NCI-H128 (cell line): Measurements from ENCODE around the gene RNF113B.

Experiments used
- DNase-seq: peaks from one replicate; lab custom pipeline; 2025; ENCODE audit not compliant: unreplicated experiment; lab: John Stamatoyannopoulos, UW

The RNF113B gene

GRCh38 chr13:98176777-98177608, at the start of gene RNF113B:
Gene RNF113B (minus strand): TSS chr13:98177269. CDS start chr13:98177236, 33 bp downstream.
- no peak for DNase-seq

GRCh38 chr13:98226496-98226895, 49.4 kb upstream of the RNF113B start:
- no peak for DNase-seq

- DNase-seq, result no peak
These were observed 48.2 kb upstream of the RNF113B start for GRCh38 chr13:98225036-98225940.

- no peak for DNase-seq
These were observed 47.5 kb upstream of the RNF113B start for GRCh38 chr13:98224557-98224956.

GRCh38 chr13:98223741-98224140, 46.7 kb upstream of the RNF113B start:
- DNase-seq, result no peak

GRCh38 chr13:98222816-98223215, 45.7 kb upstream of the RNF113B start:
- DNase-seq, result no peak

- no peak for DNase-seq
These were observed 45.0 kb upstream of the RNF113B start for GRCh38 chr13:98222081-98222554.

- DNase-seq, result no peak
These were observed 44.2 kb upstream of the RNF113B start for GRCh38 chr13:98221234-98221633.

GRCh38 chr13:98220271-98220791, 43.3 kb upstream of the RNF113B start:
- DNase-seq, result no peak

- no peak for DNase-seq
These were observed 42.6 kb upstream of the RNF113B start for GRCh38 chr13:98219685-98220084.

- no peak for DNase-seq
These were observed 40.5 kb upstream of the RNF113B start for GRCh38 chr13:98217597-98217996.

GRCh38 chr13:98216711-98217285, 39.7 kb upstream of the RNF113B start:
- no peak for DNase-seq

GRCh38 chr13:98216135-98216565, 39.1 kb upstream of the RNF113B start:
- no peak for DNase-seq

- DNase-seq, result no peak
These were observed 38.4 kb upstream of the RNF113B start for GRCh38 chr13:98215508-98215907.

- no peak for DNase-seq
These were observed 37.6 kb upstream of the RNF113B start for GRCh38 chr13:98214707-98215106.

GRCh38 chr13:98214008-98214643, 37.1 kb upstream of the RNF113B start:
- no peak for DNase-seq

- DNase-seq, result no peak
These were observed 36.3 kb upstream of the RNF113B start for GRCh38 chr13:98213354-98213753.

GRCh38 chr13:98212763-98213162, 35.7 kb upstream of the RNF113B start:
- no peak for DNase-seq

- no peak for DNase-seq
These were observed 31.5 kb upstream of the RNF113B start for GRCh38 chr13:98208606-98209005.

- no peak for DNase-seq
These were observed 30.3 kb upstream of the RNF113B start for GRCh38 chr13:98207416-98207815.

- no peak for DNase-seq
These were observed 29.9 kb upstream of the RNF113B start for GRCh38 chr13:98206946-98207345.
